Loucy (cell line): Measurements from ENCODE around the gene ZKSCAN8.

Experiments
- CTCF ChIP-seq: fragments of 200-600 bp; sonication (generic); conservative IDR thresholded peaks from 2 replicates; pipeline ENCODE4 v1.5.1; 2014; ENCODE audit warnings: mild to moderate bottlenecking, antibody characterized with exemption, low read length
- EZH2phosphoT487 ChIP-seq: fragments of 200-600 bp; IDR thresholded peaks from 2 replicates; pipeline ENCODE4 v1.6.1; 2018; ENCODE audit warnings: antibody characterized with exemption, mild to moderate bottlenecking, moderate library complexity, borderline replicate concordance

GRCh38 chr6:28125401-28125800 lies 16.3 kb upstream of the ZKSCAN8 start:
- TF ChIP-seq CTCF: no peak
- TF ChIP-seq EZH2phosphoT487: no peak
